Gastrocnemius medialis (tissue), 4 donors: ENCODE results near the gene MORC3. TPM values are rescaled to one million over a fixed set of nuclear protein-coding genes. Genes with fewer than 3 reads are reported as not detected.
"Not testable (repeated sequence)": the region's sequence is repeated elsewhere in the genome, so short reads cannot be mapped to it uniquely, and the experiment has no call there.

Experiments
- ATAC-seq, 2 donors: fragments of 150-250 bp; one replicate each; pipeline ENCODE4 v1.9.1; 2016
- DNase-seq, 2 donors: peaks; one replicate each; pipeline ENCODE4 v3.0.0-alpha.2; 2019
- H3K27ac ChIP-seq, 4 donors: fragments of 200-600 bp; sonication (generic); 1 replicate in 1 of 4; 2 replicates in 3 of 4; pipeline ENCODE4 v1.5.1; 2016 to 2018; ENCODE audit warnings: mild to moderate bottlenecking in 2 of 4, moderate library complexity in 1 of 4
- H3K27me3 ChIP-seq, 3 donors: fragments of 200-600 bp; sonication (generic) in 2 of 3; 1 replicate in 1 of 3; 2 replicates in 2 of 3; pipeline versions ENCODE4 v1.5.1 to v1.6.0; 2016 to 2019; ENCODE audit warnings: mild to moderate bottlenecking in 1 of 3, moderate library complexity in 1 of 3
- H3K36me3 ChIP-seq, 2 donors: fragments of 200-600 bp; sonication (generic) in 1 of 2; one replicate each; pipeline ENCODE4 v1.5.1; 2017 to 2018
- H3K4me1 ChIP-seq, 2 donors: fragments of 200-600 bp; sonication (generic) in 1 of 2; one replicate each; pipeline ENCODE4 v1.5.1; 2016 to 2017; ENCODE audit warnings: mild to moderate bottlenecking in 2 of 2
- H3K4me3 ChIP-seq, 4 donors: fragments of 200-600 bp; sonication (generic) in 3 of 4; 1 replicate in 1 of 4; 2 replicates in 3 of 4; pipeline ENCODE4 v1.5.1; 2016 to 2019; ENCODE audit warnings: mild to moderate bottlenecking in 2 of 4
- H3K9me3 ChIP-seq, 3 donors: fragments of 200-600 bp; sonication (generic) in 2 of 3; 1 replicate in 1 of 3; 2 replicates in 2 of 3; pipeline ENCODE4 v1.5.1; 2016 to 2019
- POLR2A ChIP-seq, 2 donors: fragments of 450-650 bp; IDR thresholded peaks; one replicate each; pipeline ENCODE4 v1.6.1; 2017; ENCODE audit warnings: antibody characterized with exemption in 2 of 2, mild to moderate bottlenecking in 2 of 2, moderate library complexity in 2 of 2
- in situ Hi-C, 4 donors: fragments of 200-750 bp; cut with MboI; loops; one replicate each; pipeline versions ENCODE4 v1.15.0 to v1.8.0; 2017; ENCODE audit warnings: low sequenced_read_pairs in 4 of 4
- intact Hi-C: fragments of 100-400 bp; cut with DNase I; formaldehyde crosslinking; loops from one replicate; pipeline ENCODE4 v1.15.1; 2023; ENCODE audit warnings: low total_unique reads
- total RNA-seq, 4 donors: library from RNA; depleted of rRNA; stranded (reverse); fragments of >200 nt; gene quantifications; one replicate each; pipeline versions ENCODE4 v1.1.0 to v1.2.3, GENCODE V29; 2016
- TF ChIP-seq, protein P1 (sequence below), 5 experiments: fragments of 450-650 bp in 3 of 5; fragments of 200-600 bp in 2 of 5; sonication (generic) in 2 of 5; IDR thresholded peaks in 4 of 5; conservative IDR thresholded peaks in 1 of 5; 1 replicate in 4 of 5; 2 replicates in 1 of 5; pipeline ENCODE4 v1.5.1; 2016 to 2019; ENCODE audit warnings: antibody characterized with exemption in 5 of 5, mild to moderate bottlenecking in 3 of 5, moderate library complexity in 3 of 5

MORC3 gene
- total RNA-seq, 4 donors from 2014 or later, result 28.1 to 35.5 (median 31.7) TPM

DNA sequence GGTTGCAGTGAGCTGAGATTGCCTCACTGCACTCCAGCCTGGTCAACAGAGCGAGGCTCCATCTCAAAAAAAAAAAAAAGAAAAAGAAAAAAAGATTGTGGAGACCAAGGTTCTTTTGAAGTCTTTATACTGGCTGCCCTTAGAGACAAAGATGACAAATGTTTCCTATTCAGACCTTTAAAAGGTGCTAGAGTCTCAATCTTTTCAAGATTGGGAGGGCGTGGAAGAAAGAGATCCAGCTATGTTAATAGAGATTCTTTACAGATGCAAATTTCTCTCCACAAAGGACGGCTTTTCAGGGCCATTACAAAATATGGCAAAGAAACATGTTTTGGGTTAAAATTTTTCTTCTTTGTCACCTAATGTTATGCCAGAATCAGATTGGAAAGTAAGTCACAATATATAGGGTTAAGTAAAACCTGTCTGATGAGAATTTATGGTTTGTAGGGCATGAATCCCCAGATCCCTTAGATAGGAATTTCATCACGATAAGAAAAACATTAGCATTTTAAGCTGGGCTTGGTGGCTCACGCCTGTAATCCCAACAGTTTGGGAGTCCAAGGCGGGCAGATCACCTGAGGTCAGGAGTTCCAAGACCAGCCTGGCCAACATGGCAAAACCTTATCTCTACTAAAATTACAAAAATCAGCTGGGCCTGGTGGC lies 13.0 kb upstream of the MORC3 start:
- intact Hi-C loops (no loop called here), in situ Hi-C loops (no loop called here)
- no peak for DNase-seq
- Histone ChIP-seq H3K27me3 (no peaks in the 10 kb centered on the region), H3K4me3 (no peak overlapping the region), H3K9me3 (no peaks in the 10 kb centered on the region), H3K27ac (no peak overlapping the region), H3K36me3 (no peaks in the 10 kb centered on the region), H3K4me1 (no peaks in the 10 kb centered on the region)
- no peak for ATAC-seq
- TF ChIP-seq, protein P1, sequence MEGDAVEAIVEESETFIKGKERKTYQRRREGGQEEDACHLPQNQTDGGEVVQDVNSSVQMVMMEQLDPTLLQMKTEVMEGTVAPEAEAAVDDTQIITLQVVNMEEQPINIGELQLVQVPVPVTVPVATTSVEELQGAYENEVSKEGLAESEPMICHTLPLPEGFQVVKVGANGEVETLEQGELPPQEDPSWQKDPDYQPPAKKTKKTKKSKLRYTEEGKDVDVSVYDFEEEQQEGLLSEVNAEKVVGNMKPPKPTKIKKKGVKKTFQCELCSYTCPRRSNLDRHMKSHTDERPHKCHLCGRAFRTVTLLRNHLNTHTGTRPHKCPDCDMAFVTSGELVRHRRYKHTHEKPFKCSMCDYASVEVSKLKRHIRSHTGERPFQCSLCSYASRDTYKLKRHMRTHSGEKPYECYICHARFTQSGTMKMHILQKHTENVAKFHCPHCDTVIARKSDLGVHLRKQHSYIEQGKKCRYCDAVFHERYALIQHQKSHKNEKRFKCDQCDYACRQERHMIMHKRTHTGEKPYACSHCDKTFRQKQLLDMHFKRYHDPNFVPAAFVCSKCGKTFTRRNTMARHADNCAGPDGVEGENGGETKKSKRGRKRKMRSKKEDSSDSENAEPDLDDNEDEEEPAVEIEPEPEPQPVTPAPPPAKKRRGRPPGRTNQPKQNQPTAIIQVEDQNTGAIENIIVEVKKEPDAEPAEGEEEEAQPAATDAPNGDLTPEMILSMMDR (IDR thresholded peaks at IDR 0.05 in 4 of 5, conservative IDR thresholded peaks at IDR 0.05 in 1 of 5), result no peak
- no peak for TF ChIP-seq POLR2A (IDR thresholded peaks at IDR 0.05)

GRCh38 chr21:36310016-36310415 lies 10.0 kb upstream of the MORC3 start:
- Histone ChIP-seq H3K36me3 (no peaks in the 10 kb centered on the region), H3K27me3 (no peaks in the 10 kb centered on the region), H3K4me3 (no peak overlapping the region), H3K4me1 (no peaks in the 10 kb centered on the region), H3K27ac (no peak overlapping the region), H3K9me3 (no peaks in the 10 kb centered on the region)
- TF ChIP-seq, protein P1 (IDR thresholded peaks at IDR 0.05 in 4 of 5, conservative IDR thresholded peaks at IDR 0.05 in 1 of 5), result no peak
- TF ChIP-seq POLR2A (IDR thresholded peaks at IDR 0.05), result no peak
- intact Hi-C loops, result no loop called here
- DNase-seq, result no peak
- in situ Hi-C loops, result no loop called here
- no peak for ATAC-seq

- DNase-seq, H3K9me3 ChIP-seq, intact Hi-C loops, H3K36me3 ChIP-seq, H3K4me3 ChIP-seq, in situ Hi-C loops, H3K4me1 ChIP-seq, H3K27me3 ChIP-seq, ATAC-seq, H3K27ac ChIP-seq: not testable (repeated sequence)
These were observed 6.6 kb upstream of the MORC3 start for GRCh38 chr21:36313446-36313845.

DNA sequence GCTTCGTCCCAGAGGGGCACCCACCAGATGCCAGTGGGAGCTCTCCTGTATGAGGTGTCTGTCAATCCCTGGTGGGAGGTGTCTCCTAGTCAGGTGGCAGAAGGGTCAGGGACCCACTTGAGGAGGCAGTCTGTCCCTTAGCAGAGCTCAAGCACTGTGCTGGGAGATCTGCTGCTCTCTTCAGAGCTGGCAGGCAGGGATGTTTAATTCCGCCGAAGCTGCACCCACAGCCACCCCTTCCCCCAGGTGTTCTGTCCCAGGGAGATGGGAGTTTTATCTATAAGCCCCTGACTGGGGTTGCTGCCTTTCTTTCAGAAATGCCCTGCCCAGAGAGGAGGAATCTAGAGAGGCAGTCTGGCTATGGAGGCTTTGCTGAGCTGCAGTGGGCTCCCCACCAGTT lies 4.0 kb upstream of the MORC3 start:
- H3K27ac ChIP-seq, H3K9me3 ChIP-seq, ATAC-seq, H3K4me3 ChIP-seq, H3K36me3 ChIP-seq, in situ Hi-C loops, H3K27me3 ChIP-seq, DNase-seq, intact Hi-C loops, H3K4me1 ChIP-seq: not testable (repeated sequence)

DNA sequence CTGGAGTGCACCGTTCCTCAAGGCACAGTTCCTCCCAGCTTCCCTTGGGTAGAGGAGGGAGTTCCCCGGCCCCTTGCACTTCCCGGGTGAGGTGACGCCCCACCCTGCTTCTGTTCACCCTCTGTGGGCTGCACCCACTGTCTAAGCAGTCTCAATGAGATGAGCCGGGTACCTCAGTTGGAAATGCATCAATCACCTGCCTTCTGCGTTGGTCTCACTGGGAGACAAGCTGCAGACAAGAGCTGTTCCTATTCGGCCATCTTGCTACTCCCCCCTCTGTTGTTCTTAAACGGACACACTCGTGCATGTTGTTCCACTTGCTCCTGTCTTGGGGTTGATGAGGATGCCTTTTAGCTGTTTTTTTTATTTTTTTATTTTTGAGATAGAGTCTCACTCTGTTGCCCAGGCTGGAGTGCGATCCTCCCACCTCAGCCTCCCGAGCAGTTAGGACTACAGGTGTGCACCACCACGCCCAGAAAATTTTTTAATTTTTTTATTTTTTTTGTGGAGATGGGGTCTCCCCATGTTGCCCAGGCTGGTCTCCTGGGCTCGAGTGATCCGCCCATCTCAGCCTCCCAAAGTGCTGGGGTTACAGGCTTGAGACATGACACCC lies 3.0 kb upstream of the MORC3 start:
- H3K27me3 ChIP-seq, result no peaks in the 10 kb centered on the region
- no peak overlapping the region for H3K4me3 ChIP-seq
- intact Hi-C loops (no loop called here), in situ Hi-C loops (no loop called here)
- TF ChIP-seq, protein P1 (IDR thresholded peaks at IDR 0.05 in 4 of 5, conservative IDR thresholded peaks at IDR 0.05 in 1 of 5), result no peak
- TF ChIP-seq POLR2A (IDR thresholded peaks at IDR 0.05), result no peak
- DNase-seq, result no peak
- ATAC-seq, result no peak
- H3K4me1 ChIP-seq, result peaks cover under 1 to 12% of the 10 kb centered on the region in 2 donors
- H3K27ac ChIP-seq, result no peak overlapping the region
- H3K36me3 ChIP-seq, result no peaks in the 10 kb centered on the region
- H3K9me3 ChIP-seq, result no peaks in the 10 kb centered on the region

DNA sequence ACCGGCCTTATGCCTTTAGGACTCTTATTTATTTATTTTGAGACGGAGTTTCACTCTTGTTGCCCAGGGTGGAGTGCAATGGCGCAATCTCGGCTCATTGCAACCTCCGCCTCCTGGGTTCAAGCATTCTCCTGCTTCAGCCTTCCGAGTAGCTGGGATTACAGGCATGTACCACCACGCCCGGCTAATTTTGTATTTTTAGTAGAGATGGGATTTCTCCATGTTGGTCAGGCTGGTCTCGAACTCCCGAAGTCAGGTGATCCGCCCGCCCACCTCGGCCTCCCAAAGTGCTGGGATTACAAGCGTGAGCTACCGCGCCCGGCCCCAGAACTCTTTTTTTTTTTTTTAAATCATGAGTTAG lies 611 bp upstream of the MORC3 start:
- intact Hi-C loops, in situ Hi-C loops, H3K9me3 ChIP-seq, ATAC-seq, DNase-seq, H3K27me3 ChIP-seq, H3K36me3 ChIP-seq: not testable (repeated sequence)
- peak overlapping the region; percentile 56 to 87 (median 72) for H3K4me3 ChIP-seq
- peak overlapping the region; percentile 88 to 99 (median 94) for H3K27ac ChIP-seq
- H3K4me1 ChIP-seq, result peaks cover 25 to 36% of the 10 kb centered on the region in 2 donors
